ACC112 (cell line): ENCODE data around the gene TMEM9B.

Source experiments
- H2AFZ ChIP-seq: fragments of 200-600 bp; sonication (generic); one replicate; pipeline ENCODE4 v1.6.0; 2017; ENCODE audit warnings: antibody characterized with exemption, low read length; ENCODE audit not compliant: unreplicated experiment
- H3K27ac ChIP-seq: fragments of 200-600 bp; sonication (generic); 2 replicates; pipeline ENCODE4 v1.5.1; 2014; ENCODE audit warnings: low read depth, mild to moderate bottlenecking, antibody characterized with exemption, low read length, moderate library complexity
- H3K27me3 ChIP-seq: fragments of 200-600 bp; sonication (generic); 2 replicates; pipeline ENCODE4 v1.6.1; 2014; ENCODE audit warnings: mild to moderate bottlenecking, antibody characterized with exemption, low read length, moderate library complexity, mixed read lengths; ENCODE audit not compliant: insufficient read depth
- H3K36me3 ChIP-seq: fragments of 200-600 bp; sonication (generic); 2 replicates; pipeline ENCODE4 v1.6.1; 2016; ENCODE audit warnings: mild to moderate bottlenecking, antibody characterized with exemption, low read length, moderate library complexity, mixed read lengths; ENCODE audit not compliant: insufficient read depth
- H3K4me1 ChIP-seq: fragments of 200-600 bp; sonication (generic); one replicate; pipeline ENCODE4 v1.6.1; 2016; ENCODE audit warnings: low read length, mixed read lengths; ENCODE audit not compliant: insufficient read depth, unreplicated experiment, control insufficient read depth
- H3K4me3 ChIP-seq: fragments of 200-600 bp; sonication (generic); 2 replicates; pipeline ENCODE4 v1.5.1; 2014; ENCODE audit warnings: mild to moderate bottlenecking, low read depth, low read length
- H3K79me2 ChIP-seq: fragments of 200-600 bp; sonication (generic); one replicate; pipeline ENCODE4 v1.6.0; 2016; ENCODE audit warnings: low read length; ENCODE audit not compliant: control insufficient read depth, unreplicated experiment, insufficient read depth

The TMEM9B gene

GRCh38 chr11:8928205-8928604, 36.0 kb downstream of the TMEM9B start:
- Histone ChIP-seq H2AFZ (no peak overlapping the region), H3K79me2 (no peaks in the 10 kb centered on the region), H3K27me3 (no peaks in the 10 kb centered on the region), H3K4me1 (peaks cover 7% of the 10 kb centered on the region), H3K36me3 (no peaks in the 10 kb centered on the region; the same call in 1 of the 2 replicates), H3K4me3 (no peak overlapping the region), H3K27ac (no peak overlapping the region)

- Histone ChIP-seq H3K36me3 (no peaks in the 10 kb centered on the region; the same call in 1 of the 2 replicates), H3K27me3 (no peaks in the 10 kb centered on the region), H3K27ac (no peak overlapping the region), H2AFZ (no peak overlapping the region), H3K4me3 (no peak overlapping the region), H3K4me1 (peaks cover 7% of the 10 kb centered on the region), H3K79me2 (no peaks in the 10 kb centered on the region)
Observed at GRCh38 chr11:8927233-8927632, 37.0 kb downstream of the TMEM9B start.

- Histone ChIP-seq H3K36me3 (peaks cover 2% of the 10 kb centered on the region), H3K79me2 (no peaks in the 10 kb centered on the region), H2AFZ (no peak overlapping the region), H3K4me1 (peaks cover 7% of the 10 kb centered on the region), H3K4me3 (no peak overlapping the region), H3K27ac (no peak overlapping the region), H3K27me3 (no peaks in the 10 kb centered on the region)
Observed at GRCh38 chr11:8926236-8926635, 38.0 kb downstream of the TMEM9B start.

- H3K4me1 ChIP-seq, result peaks cover 7% of the 10 kb centered on the region
- H3K4me3 ChIP-seq, result no peak overlapping the region
- H3K27me3 ChIP-seq, result no peaks in the 10 kb centered on the region
- H2AFZ ChIP-seq, result no peak overlapping the region
- H3K79me2 ChIP-seq, result no peaks in the 10 kb centered on the region
- no peak overlapping the region for H3K27ac ChIP-seq
- peaks cover 5% of the 10 kb centered on the region for H3K36me3 ChIP-seq
Observed at GRCh38 chr11:8925711-8926110, 38.5 kb downstream of the TMEM9B start.

GRCh38 chr11:8922691-8923090, 41.6 kb downstream of the TMEM9B start:
- H3K4me3 ChIP-seq, result no peak overlapping the region
- no peak overlapping the region for H2AFZ ChIP-seq
- peaks cover 12% of the 10 kb centered on the region for H3K4me1 ChIP-seq
- no peaks in the 10 kb centered on the region for H3K27me3 ChIP-seq
- H3K36me3 ChIP-seq, result peaks cover 24% of the 10 kb centered on the region
- no peaks in the 10 kb centered on the region for H3K79me2 ChIP-seq
- no peak overlapping the region for H3K27ac ChIP-seq

- Histone ChIP-seq H3K36me3 (peaks cover 29% of the 10 kb centered on the region; the same call in 1 of the 2 replicates), H3K79me2 (peaks cover 17% of the 10 kb centered on the region), H3K27me3 (no peaks in the 10 kb centered on the region), H3K4me3 (peak overlapping the region; percentile 66), H2AFZ (peak overlapping the region; percentile 66), H3K27ac (peak overlapping the region; percentile 83), H3K4me1 (peaks cover 42% of the 10 kb centered on the region)
Observed at GRCh38 chr11:8917157-8917825, 47.0 kb downstream of the TMEM9B start.

- Histone ChIP-seq H3K4me3 (peak overlapping the region; percentile 67), H3K79me2 (peaks cover 26% of the 10 kb centered on the region), H2AFZ (no peak overlapping the region), H3K27me3 (no peaks in the 10 kb centered on the region), H3K36me3 (peaks cover 21% of the 10 kb centered on the region; the same call in 1 of the 2 replicates), H3K4me1 (peaks cover 42% of the 10 kb centered on the region), H3K27ac (no peak overlapping the region)
Observed at GRCh38 chr11:8914661-8915018, 49.6 kb downstream of the TMEM9B start.

- Histone ChIP-seq H3K27me3 (no peaks in the 10 kb centered on the region), H3K4me3 (peak overlapping the region; percentile 67), H3K79me2 (peaks cover 26% of the 10 kb centered on the region), H3K27ac (peak overlapping the region; percentile 66), H3K4me1 (peaks cover 42% of the 10 kb centered on the region), H2AFZ (peak overlapping the region; percentile 54), H3K36me3 (peaks cover 18% of the 10 kb centered on the region; the same call in 1 of the 2 replicates)
Observed at GRCh38 chr11:8913961-8914660, 50.1 kb downstream of the TMEM9B start.

GRCh38 chr11:8911029-8911823, 53.0 kb downstream of the TMEM9B start, which contains the start of gene AKIP1:
AKIP1 (plus strand) TSS chr11:8911189; CDS start chr11:8911450, 261 bp downstream.
- H2AFZ ChIP-seq, result peak within 1 kb of the TSS; percentile 88
- peaks cover 33% of the 10 kb centered on the region for H3K4me1 ChIP-seq

GRCh38 chr11:8910649-8911026, 53.6 kb downstream of the TMEM9B start:
- peak overlapping the region; percentile 75 for H3K4me3 ChIP-seq
- H3K79me2 ChIP-seq, result peaks cover 26% of the 10 kb centered on the region
- no peak overlapping the region for H3K27ac ChIP-seq
- H3K36me3 ChIP-seq, result peaks cover 4% of the 10 kb centered on the region; the same call in 1 of the 2 replicates
- peaks cover 38% of the 10 kb centered on the region for H3K4me1 ChIP-seq
- no peaks in the 10 kb centered on the region for H3K27me3 ChIP-seq
- peak overlapping the region; percentile 86 for H2AFZ ChIP-seq

More at GRCh38 chr11:8911029-8911823, 53.0 kb downstream of the TMEM9B start, which contains the start of gene AKIP1:
- H3K79me2 ChIP-seq, result peaks cover 26% of the 10 kb centered on the region
- H3K27ac ChIP-seq, result peak within 1 kb of the TSS; percentile 45
- H3K36me3 ChIP-seq, result peaks cover 4% of the 10 kb centered on the region; the same call in 1 of the 2 replicates
- peak within 1 kb of the TSS; percentile 89 for H3K4me3 ChIP-seq
- no peaks in the 10 kb centered on the region for H3K27me3 ChIP-seq
